Measurements from ENCODE around the gene APOC4.
"Not testable (repeated sequence)": the region's sequence is repeated elsewhere in the genome, so short reads cannot be mapped to it uniquely, and the experiment has no call there.

Gene APOC4

DNA sequence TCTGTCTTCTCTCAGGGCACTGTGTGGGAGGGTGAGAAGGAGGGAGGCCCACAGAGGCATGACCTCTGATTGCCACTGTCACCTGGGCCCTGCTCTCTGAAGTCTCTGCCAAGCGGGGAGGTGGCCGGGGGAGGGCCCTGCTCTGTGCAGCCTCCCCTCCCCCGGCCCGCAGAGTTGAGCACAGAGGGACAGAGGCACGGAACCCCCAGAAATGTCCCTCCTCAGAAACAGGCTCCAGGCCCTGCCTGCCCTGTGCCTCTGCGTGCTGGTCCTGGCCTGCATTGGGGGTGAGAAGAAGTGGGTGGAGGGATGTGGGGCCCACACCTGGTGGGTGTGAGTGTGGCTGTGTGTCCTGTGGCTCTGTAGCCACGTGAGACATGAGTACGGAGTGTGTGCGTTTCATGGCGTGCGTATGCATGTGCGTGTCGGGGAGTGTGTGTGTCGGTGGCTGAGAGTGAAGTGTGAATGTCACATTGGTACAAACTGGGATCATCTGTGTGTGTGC, at the start of gene APOC4:
TSS of gene APOC4 (plus strand) at position 171 of the 505 bp plus-strand sequence. CDS start at position 212, 41 bp downstream.
- DNase-seq: no peak

GRCh38 chr19:44892932-44893331, 49.1 kb upstream of the APOC4 start:
- no peak for DNase-seq

DNA sequence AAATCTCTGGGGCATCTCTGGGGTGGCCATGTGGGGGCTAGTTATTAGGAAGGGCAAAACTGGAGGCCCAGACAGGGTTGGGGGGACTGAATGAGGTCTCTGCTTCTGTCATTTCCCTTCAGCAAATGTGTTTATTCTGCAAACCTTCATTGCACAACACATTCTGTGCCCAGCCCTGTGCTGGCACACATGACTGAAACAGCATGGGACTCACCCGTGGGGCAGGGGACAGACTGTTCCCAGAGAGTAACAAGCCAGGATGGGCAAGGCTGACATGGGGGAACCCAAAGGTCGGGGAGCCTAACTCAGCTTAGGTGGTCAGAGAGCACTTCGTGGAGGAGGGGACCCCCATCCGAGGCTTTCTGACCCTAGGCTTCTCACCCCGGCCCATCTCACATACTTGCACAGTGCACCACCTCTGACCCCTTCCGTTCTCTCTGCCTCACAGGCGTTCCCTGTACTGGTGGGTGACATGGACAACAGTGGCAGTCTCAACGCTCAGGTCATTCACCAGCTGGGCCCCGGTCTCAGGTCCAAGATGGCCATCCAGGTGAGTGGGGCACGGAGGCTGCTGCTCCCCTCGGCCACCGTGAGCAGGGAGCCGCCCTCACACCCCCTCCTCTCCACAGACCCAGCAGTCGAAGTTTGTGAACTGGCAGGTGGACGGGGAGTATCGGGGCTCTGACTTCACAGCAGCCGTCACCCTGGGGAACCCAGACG, 48.5 kb upstream of the APOC4 start:
- no peak for DNase-seq

DNA sequence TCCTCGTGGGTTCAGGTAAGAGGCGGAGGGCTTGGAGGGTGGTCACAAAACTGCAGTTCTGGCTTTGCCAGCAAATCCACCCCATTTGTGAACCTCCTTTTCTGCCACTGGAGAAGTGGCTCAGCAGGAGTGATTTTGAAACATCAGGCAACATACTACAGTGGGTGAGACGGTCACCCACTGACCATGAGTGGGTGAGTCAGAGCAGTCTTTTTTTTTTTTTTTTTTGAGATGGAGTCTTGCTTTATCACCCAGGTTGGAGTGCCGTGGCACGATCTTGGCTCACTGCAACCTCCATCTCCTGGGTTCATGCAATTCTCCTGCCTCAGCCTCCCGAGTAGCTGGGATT, 48.0 kb upstream of the APOC4 start:
- no peak for DNase-seq

- no peak for DNase-seq
Measured at GRCh38 chr19:44894946-44895345, 47.1 kb upstream of the APOC4 start.

DNA sequence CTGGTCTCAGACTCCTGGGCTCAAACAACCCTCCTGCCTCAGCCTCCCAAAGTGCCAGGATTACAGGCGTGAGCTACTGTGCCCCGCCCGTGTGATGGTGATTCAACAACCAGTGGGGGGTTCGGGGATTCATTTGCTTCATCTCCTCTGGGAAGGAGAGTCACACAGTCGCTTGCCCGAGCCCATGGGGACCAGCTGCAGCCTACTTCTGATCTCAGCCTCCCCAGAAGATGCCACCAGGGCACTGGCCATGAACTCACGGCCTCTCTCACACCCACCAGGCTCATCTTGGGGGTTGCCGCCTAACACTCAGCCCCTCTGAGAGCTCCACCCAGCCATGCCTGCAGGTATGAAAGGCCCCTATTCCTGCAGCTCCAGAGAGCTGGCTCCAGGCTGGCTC, 44.2 kb upstream of the APOC4 start:
- DNase-seq: no peak

- DNase-seq: no peak
Measured at GRCh38 chr19:44900328-44901244, 41.5 kb upstream of the APOC4 start.

- no peak for DNase-seq
Measured at GRCh38 chr19:44903216-44903601, 38.8 kb upstream of the APOC4 start.

- DNase-seq: peak; percentile 71
Measured at GRCh38 chr19:44903602-44904425, 38.2 kb upstream of the APOC4 start.

- DNase-seq: no peak
Measured at GRCh38 chr19:44904426-44904994, 37.5 kb upstream of the APOC4 start.

DNA sequence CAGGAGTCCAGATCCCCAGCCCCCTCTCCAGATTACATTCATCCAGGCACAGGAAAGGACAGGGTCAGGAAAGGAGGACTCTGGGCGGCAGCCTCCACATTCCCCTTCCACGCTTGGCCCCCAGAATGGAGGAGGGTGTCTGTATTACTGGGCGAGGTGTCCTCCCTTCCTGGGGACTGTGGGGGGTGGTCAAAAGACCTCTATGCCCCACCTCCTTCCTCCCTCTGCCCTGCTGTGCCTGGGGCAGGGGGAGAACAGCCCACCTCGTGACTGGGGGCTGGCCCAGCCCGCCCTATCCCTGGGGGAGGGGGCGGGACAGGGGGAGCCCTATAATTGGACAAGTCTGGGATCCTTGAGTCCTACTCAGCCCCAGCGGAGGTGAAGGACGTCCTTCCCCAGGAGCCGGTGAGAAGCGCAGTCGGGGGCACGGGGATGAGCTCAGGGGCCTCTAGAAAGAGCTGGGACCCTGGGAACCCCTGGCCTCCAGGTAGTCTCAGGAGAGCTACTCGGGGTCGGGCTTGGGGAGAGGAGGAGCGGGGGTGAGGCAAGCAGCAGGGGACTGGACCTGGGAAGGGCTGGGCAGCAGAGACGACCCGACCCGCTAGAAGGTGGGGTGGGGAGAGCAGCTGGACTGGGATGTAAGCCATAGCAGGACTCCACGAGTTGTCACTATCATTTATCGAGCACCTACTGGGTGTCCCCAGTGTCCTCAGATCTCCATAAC, 36.4 kb upstream of the APOC4 start, which contains the start of gene APOE:
TSS of gene APOE (plus strand) at position 360 of the 724 bp plus-strand sequence. CDS start 829 bp downstream, outside the sequence.
- DNase-seq: no peak

- no peak for DNase-seq
Measured at GRCh38 chr19:44907613-44908012, 34.4 kb upstream of the APOC4 start.

- DNase-seq: no peak
Measured at GRCh38 chr19:44908074-44908835, 33.8 kb upstream of the APOC4 start.

GRCh38 chr19:44908836-44909261, 33.2 kb upstream of the APOC4 start:
- no peak for DNase-seq

DNA sequence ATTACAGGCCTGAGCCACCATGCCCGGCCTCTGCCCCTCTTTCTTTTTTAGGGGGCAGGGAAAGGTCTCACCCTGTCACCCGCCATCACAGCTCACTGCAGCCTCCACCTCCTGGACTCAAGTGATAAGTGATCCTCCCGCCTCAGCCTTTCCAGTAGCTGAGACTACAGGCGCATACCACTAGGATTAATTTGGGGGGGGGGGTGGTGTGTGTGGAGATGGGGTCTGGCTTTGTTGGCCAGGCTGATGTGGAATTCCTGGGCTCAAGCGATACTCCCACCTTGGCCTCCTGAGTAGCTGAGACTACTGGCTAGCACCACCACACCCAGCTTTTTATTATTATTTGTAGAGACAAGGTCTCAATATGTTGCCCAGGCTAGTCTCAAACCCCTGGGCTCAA, 32.3 kb upstream of the APOC4 start:
- no peak for DNase-seq

DNA sequence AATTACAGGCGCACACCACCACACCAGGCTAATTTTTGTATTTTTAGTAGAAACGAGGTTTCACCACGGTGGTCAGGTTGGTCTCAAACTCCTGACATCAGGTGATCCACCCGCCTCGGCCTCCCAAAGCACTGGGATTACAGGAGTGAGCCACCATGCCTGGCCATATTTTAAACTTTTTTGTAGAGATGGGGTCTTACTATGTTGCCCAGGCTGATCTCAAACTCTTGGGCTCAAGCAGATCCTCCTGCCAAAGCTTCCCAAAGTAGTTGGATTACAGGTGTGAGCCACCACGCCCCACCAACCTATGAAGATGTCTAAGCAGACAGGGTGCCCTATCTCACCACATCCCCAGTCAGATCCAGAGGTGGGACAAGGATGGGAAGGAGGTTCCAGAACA, 30.1 kb upstream of the APOC4 start:
- not testable (repeated sequence) for DNase-seq

DNA sequence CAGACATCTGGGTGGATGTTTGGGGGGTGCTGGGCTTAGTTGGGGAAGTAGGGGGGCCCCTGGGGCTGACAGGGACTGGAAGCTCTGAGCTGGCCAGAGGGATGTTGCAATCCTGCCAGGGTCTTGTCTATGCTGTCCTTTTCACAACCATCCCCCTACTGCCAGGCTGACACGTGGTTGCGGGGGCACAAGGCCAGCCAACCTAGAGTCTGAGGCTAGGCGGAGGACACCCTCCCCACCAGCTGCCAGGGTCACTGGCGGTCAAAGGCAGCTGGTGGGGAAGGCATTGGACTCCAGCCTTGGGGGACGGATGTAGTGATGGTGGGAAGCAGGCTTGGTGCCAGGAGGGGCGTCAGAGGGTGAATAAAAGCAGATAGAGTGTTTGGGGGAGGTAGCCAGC, 29.2 kb upstream of the APOC4 start:
- DNase-seq: no peak

DNA sequence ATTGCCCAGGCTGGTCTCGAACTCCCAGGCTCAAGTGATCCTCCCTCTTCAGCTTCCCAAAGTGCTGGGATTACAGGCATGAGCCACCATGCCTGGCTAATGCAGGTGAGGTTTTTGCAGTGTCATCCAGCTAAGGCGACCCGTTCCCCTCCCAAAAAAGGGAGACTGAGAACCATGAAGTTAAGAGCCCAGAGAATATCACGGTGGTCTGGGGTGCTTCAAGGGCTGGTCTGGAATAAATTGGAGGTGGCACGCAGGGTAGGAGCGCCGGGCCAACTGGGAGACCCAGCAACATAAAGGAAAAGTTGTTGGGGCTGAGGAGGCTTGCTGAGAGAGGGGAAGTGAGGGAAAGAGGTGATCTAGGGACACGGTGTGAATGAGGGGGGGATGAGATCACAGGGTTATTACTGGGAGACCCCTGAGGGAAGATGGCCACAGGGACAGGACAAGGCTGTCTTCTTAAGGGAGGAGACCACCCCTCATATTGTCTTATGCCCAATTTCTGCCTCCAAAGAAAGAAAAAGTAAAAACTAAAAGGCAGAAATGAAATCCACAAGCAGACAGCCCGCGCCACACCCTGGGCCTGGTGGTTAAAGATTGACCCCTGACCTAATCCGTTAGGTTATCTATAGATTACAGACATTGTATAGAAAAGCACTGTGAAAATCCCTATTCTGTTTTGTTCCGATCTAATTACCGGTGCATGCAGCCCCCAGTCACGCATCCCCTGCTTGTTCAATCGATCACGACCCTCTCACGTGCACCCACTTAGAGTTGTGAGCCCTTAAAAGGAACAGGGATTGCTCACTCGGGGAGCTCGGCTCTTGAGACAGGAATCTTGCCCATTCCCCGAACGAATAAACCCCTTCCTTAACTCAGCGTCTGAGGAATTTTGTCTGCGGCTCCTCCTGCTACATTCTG, 28.3 kb upstream of the APOC4 start:
- DNase-seq: not testable (repeated sequence)

DNA sequence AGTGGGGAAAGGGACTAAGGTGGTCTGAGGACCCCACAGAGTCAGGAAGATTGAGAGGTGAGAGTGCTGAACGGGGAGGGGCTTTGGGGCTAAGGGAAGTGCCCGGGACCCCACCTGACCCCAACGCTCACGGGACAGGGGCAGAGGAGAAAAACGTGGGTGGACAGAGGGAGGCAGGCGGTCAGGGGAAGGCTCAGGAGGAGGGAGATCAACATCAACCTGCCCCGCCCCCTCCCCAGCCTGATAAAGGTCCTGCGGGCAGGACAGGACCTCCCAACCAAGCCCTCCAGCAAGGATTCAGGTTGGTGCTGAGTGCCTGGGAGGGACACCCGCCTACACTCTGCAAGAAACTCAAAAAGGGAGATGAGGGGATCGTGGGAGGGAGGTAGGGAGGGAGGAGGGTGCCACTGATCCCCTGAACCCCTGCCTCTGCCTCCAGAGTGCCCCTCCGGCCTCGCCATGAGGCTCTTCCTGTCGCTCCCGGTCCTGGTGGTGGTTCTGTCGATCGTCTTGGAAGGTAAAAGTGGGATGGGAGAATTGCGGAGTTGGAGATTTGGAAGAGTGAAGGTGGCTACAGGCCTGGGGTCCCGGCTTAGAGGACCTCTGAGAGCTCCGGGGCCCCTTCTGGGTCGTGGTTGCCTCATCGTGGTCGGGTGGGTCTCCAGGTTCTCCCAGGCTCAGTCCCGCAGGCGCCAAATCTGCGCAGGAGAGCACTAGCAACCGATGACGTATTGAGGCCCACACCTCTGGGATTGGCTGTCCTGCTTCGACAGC, 27.4 kb upstream of the APOC4 start, which contains the start of gene APOC1:
TSS of gene APOC1 (plus strand) at position 176 of the 774 bp plus-strand sequence. CDS start at position 460, 284 bp downstream.
- peak; percentile 70 for DNase-seq

Measured in CD4-positive, alpha-beta T cell treated with Interleukin-4 for 4 hours (primary cell).